ENCODE data around the gene ANO7. TPM values are rescaled to one million over a fixed set of nuclear protein-coding genes. Genes with fewer than 3 reads are reported as not detected.

ANO7 gene
- total and polyA plus RNA-seq, 2 of the 13 experiments (the other 11 are each of a cell fraction or from before 2014, with no cell fraction given): 4.1 to 4.9 TPM

- TF ChIP-seq, protein P1, sequence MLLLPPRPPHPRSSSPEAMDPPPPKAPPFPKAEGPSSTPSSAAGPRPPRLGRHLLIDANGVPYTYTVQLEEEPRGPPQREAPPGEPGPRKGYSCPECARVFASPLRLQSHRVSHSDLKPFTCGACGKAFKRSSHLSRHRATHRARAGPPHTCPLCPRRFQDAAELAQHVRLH (CRISPR knock-in tag; IDR thresholded peaks at IDR 0.05; ENCODE audit: borderline replicate concordance, low read depth): no peak
- TF ChIP-seq ZNF543 (CRISPR knock-in tag; IDR thresholded peaks at IDR 0.05) (no peak), ZNF263 (CRISPR knock-in tag; IDR thresholded peaks at IDR 0.05) (peak; percentile 61; the same call in 1 of the 2 replicates), ZNF124 (CRISPR knock-in tag; IDR thresholded peaks at IDR 0.05) (no peak), ZNF850 (CRISPR knock-in tag; conservative IDR thresholded peaks at IDR 0.05) (no peak), MATR3 (CRISPR knock-in tag; IDR thresholded peaks at IDR 0.05) (no peak), ZNF891 (CRISPR knock-in tag; IDR thresholded peaks at IDR 0.05) (no peak), MIER3 (CRISPR knock-in tag; IDR thresholded peaks at IDR 0.05; ENCODE audit: borderline replicate concordance) (0 out of 2 replicates have a peak, but pooled peaks have one; percentile 1), ZNF781 (CRISPR knock-in tag; IDR thresholded peaks at IDR 0.05; ENCODE audit: borderline replicate concordance, not compliant biosample characterization) (no peak), ZBTB39 (CRISPR knock-in tag; IDR thresholded peaks at IDR 0.05) (peak; percentile 21; the same call in 1 of the 2 replicates), HDAC2 (CRISPR knock-in tag; IDR thresholded peaks at IDR 0.05) (peak; percentile 37; the same call in 1 of the 2 replicates), RFX1 (IDR thresholded peaks at IDR 0.05) (no peak), RFXANK (CRISPR knock-in tag; IDR thresholded peaks at IDR 0.05) (no peak), MEIS2 (CRISPR knock-in tag; IDR thresholded peaks at IDR 0.05) (peak; percentile 56; the same call in 1 of the 2 replicates)
- TF ChIP-seq, protein P2, sequence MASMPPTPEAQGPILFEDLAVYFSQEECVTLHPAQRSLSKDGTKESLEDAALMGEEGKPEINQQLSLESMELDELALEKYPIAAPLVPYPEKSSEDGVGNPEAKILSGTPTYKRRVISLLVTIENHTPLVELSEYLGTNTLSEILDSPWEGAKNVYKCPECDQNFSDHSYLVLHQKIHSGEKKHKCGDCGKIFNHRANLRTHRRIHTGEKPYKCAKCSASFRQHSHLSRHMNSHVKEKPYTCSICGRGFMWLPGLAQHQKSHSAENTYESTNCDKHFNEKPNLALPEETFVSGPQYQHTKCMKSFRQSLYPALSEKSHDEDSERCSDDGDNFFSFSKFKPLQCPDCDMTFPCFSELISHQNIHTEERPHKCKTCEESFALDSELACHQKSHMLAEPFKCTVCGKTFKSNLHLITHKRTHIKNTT (CRISPR knock-in tag; IDR thresholded peaks at IDR 0.05): no peak
- TF ChIP-seq, protein P3, sequence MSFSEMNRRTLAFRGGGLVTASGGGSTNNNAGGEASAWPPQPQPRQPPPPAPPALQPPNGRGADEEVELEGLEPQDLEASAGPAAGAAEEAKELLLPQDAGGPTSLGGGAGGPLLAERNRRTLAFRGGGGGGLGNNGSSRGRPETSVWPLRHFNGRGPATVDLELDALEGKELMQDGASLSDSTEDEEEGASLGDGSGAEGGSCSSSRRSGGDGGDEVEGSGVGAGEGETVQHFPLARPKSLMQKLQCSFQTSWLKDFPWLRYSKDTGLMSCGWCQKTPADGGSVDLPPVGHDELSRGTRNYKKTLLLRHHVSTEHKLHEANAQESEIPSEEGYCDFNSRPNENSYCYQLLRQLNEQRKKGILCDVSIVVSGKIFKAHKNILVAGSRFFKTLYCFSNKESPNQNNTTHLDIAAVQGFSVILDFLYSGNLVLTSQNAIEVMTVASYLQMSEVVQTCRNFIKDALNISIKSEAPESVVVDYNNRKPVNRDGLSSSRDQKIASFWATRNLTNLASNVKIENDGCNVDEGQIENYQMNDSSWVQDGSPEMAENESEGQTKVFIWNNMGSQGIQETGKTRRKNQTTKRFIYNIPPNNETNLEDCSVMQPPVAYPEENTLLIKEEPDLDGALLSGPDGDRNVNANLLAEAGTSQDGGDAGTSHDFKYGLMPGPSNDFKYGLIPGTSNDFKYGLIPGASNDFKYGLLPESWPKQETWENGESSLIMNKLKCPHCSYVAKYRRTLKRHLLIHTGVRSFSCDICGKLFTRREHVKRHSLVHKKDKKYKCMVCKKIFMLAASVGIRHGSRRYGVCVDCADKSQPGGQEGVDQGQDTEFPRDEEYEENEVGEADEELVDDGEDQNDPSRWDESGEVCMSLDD (CRISPR knock-in tag; IDR thresholded peaks at IDR 0.05; ENCODE audit: borderline replicate concordance): no peak; the same call in none of the 2 replicates
- TF ChIP-seq, protein P4, sequence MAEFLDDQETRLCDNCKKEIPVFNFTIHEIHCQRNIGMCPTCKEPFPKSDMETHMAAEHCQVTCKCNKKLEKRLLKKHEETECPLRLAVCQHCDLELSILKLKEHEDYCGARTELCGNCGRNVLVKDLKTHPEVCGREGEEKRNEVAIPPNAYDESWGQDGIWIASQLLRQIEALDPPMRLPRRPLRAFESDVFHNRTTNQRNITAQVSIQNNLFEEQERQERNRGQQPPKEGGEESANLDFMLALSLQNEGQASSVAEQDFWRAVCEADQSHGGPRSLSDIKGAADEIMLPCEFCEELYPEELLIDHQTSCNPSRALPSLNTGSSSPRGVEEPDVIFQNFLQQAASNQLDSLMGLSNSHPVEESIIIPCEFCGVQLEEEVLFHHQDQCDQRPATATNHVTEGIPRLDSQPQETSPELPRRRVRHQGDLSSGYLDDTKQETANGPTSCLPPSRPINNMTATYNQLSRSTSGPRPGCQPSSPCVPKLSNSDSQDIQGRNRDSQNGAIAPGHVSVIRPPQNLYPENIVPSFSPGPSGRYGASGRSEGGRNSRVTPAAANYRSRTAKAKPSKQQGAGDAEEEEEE (CRISPR knock-in tag; IDR thresholded peaks at IDR 0.05; ENCODE audit: borderline replicate concordance): no peak
Observed at GRCh38 chr2:241218131-241219029, 29.9 kb downstream of the ANO7 start (continued).
